Fibroblast of lung (primary cell): ENCODE results near the gene DHX57. TPM values are rescaled to one million over a fixed set of nuclear protein-coding genes. Genes with fewer than 3 reads are reported as not detected.

ENCODE experiments used
- DNase-seq, 2 donors: peaks; one replicate each; pipeline versions ENCODE4 v3.0.0 to v3.0.0-alpha.2; 2010; ENCODE audit warnings: low read depth in 2 of 2
- H2AFZ ChIP-seq: 2 replicates; pipeline ENCODE4 v1.5.1; 2012; ENCODE audit warnings: low read length, control low read depth, inconsistent platforms
- H3K27ac ChIP-seq: 2 replicates; pipeline ENCODE4 v1.5.1; 2011; ENCODE audit warnings: low read length, control low read depth; ENCODE audit not compliant: insufficient read depth
- H3K27me3 ChIP-seq: 2 replicates; pipeline ENCODE4 v1.5.1; 2011; ENCODE audit warnings: mild to moderate bottlenecking, low read length; ENCODE audit not compliant: control insufficient read depth, insufficient read depth
- H3K36me3 ChIP-seq: 2 replicates; pipeline ENCODE4 v1.5.1; 2011; ENCODE audit warnings: low read length; ENCODE audit not compliant: control insufficient read depth, insufficient read depth
- H3K4me1 ChIP-seq: 2 replicates; pipeline ENCODE4 v1.5.1; 2011; ENCODE audit warnings: low read length; ENCODE audit not compliant: control insufficient read depth, insufficient read depth; ENCODE audit errors: extremely low read depth
- H3K4me2 ChIP-seq: 2 replicates; pipeline ENCODE4 v1.5.1; 2011; ENCODE audit warnings: low read length, control low read depth; ENCODE audit not compliant: insufficient read depth; ENCODE audit errors: extremely low read depth
- H3K4me3 ChIP-seq, 4 experiments: fragments of 200-600 bp in 1 of 4; sonication (generic) in 1 of 4; replicated peaks in 1 of 4; 2 replicates each; pipeline ENCODE4 v1.5.1; 2011 to 2016; ENCODE audit warnings: low read length in 4 of 4, low read depth in 3 of 4, mild to moderate bottlenecking in 3 of 4, control low read depth in 2 of 4, inconsistent platforms in 1 of 4, mixed read lengths in 1 of 4; ENCODE audit not compliant: insufficient read depth in 1 of 4; ENCODE audit errors: control extremely low read depth in 1 of 4
- H3K79me2 ChIP-seq: 2 replicates; pipeline ENCODE4 v1.5.1; 2012; ENCODE audit warnings: mild to moderate bottlenecking, low read length, inconsistent platforms; ENCODE audit not compliant: control insufficient read depth, insufficient read depth
- H3K9ac ChIP-seq: 2 replicates; pipeline ENCODE4 v1.5.1; 2011; ENCODE audit warnings: mild to moderate bottlenecking, low read length, control low read depth; ENCODE audit not compliant: insufficient read depth
- H3K9me3 ChIP-seq: 2 replicates; pipeline ENCODE4 v1.5.1; 2012; ENCODE audit warnings: low read depth, low read length; ENCODE audit not compliant: control insufficient read depth, insufficient read depth
- H4K20me1 ChIP-seq: 2 replicates; pipeline ENCODE4 v1.5.1; 2011; ENCODE audit warnings: low read length; ENCODE audit not compliant: control insufficient read depth, insufficient read depth; ENCODE audit errors: extremely low read depth
- CTCF ChIP-seq, 2 donors: IDR thresholded peaks in 1 of 2; conservative IDR thresholded peaks in 1 of 2; 1 replicate in 1 of 2; 2 replicates in 1 of 2; pipeline ENCODE4 v1.5.1; 2011 to 2012; ENCODE audit warnings: low read length in 2 of 2, control low read depth in 1 of 2, inconsistent platforms in 1 of 2, low read depth in 1 of 2, mild to moderate bottlenecking in 1 of 2
- EZH2 ChIP-seq: IDR thresholded peaks from 2 replicates; pipeline ENCODE4 v1.5.1; 2012; ENCODE audit warnings: low read length, control low read depth, mild to moderate bottlenecking; ENCODE audit errors: missing control alignments
- polyA plus RNA-seq, 2 donors: library from polyadenylated mRNA; depleted of rRNA in 1 of 2; stranded (reverse) in 1 of 2; unstranded in 1 of 2; fragments of >200 nt; gene quantifications; 2 replicates each; pipeline ENCODE4 v1.2.1, GENCODE V29; 2011 to 2012; ENCODE audit warnings: missing spikeins in 1 of 2
- total RNA-seq: library from RNA; depleted of rRNA; stranded (reverse); fragments of >200 nt; gene quantifications from 2 replicates; pipeline ENCODE4 v1.2.1, GENCODE V29; 2014

Gene DHX57
- total and polyA plus RNA-seq, 2 donors (not counting 1 experiment from before 2014, with no cell fraction given) = 18.5 to 23.5 TPM

GRCh38 chr2:38791744-38792143 is 84.0 kb downstream of the DHX57 start:
- H3K4me2 ChIP-seq = no peak overlapping the region
- no peaks in the 10 kb centered on the region for H3K79me2 ChIP-seq
- no peaks in the 10 kb centered on the region for H3K36me3 ChIP-seq
- no peak for TF ChIP-seq EZH2
- TF ChIP-seq CTCF (conservative IDR thresholded peaks at IDR 0.05 in 1 of 2, IDR thresholded peaks at IDR 0.05 in 1 of 2; ENCODE audit: low read depth in 1 of 2, low read length in 2 of 2) = no peak
- no peak overlapping the region for H2AFZ ChIP-seq
- no peaks in the 10 kb centered on the region for H4K20me1 ChIP-seq
- H3K27ac ChIP-seq = no peak overlapping the region
- no peaks in the 10 kb centered on the region for H3K27me3 ChIP-seq
- H3K4me3 ChIP-seq = no peak overlapping the region
- H3K9ac ChIP-seq = no peak overlapping the region
- no peaks in the 10 kb centered on the region for H3K4me1 ChIP-seq
- no peak for DNase-seq
- no peaks in the 10 kb centered on the region for H3K9me3 ChIP-seq

GRCh38 chr2:38789691-38790090 is 86.0 kb downstream of the DHX57 start:
- H3K9ac ChIP-seq = no peak overlapping the region
- no peak for TF ChIP-seq CTCF (conservative IDR thresholded peaks at IDR 0.05 in 1 of 2, IDR thresholded peaks at IDR 0.05 in 1 of 2; ENCODE audit: low read depth in 1 of 2, low read length in 2 of 2)
- no peak for TF ChIP-seq EZH2
- no peaks in the 10 kb centered on the region for H4K20me1 ChIP-seq
- no peaks in the 10 kb centered on the region for H3K27me3 ChIP-seq
- no peaks in the 10 kb centered on the region for H3K9me3 ChIP-seq
- no peak overlapping the region for H3K27ac ChIP-seq
- H3K36me3 ChIP-seq = no peaks in the 10 kb centered on the region
- no peak overlapping the region for H3K4me3 ChIP-seq
- H2AFZ ChIP-seq = no peak overlapping the region
- no peak overlapping the region for H3K4me2 ChIP-seq
- no peaks in the 10 kb centered on the region for H3K4me1 ChIP-seq
- H3K79me2 ChIP-seq = no peaks in the 10 kb centered on the region
- DNase-seq = no peak

GRCh38 chr2:38788306-38788705 is 87.4 kb downstream of the DHX57 start:
- Histone ChIP-seq H3K36me3 (no peaks in the 10 kb centered on the region), H3K9me3 (no peaks in the 10 kb centered on the region), H3K27ac (no peak overlapping the region), H3K79me2 (no peaks in the 10 kb centered on the region), H3K27me3 (no peaks in the 10 kb centered on the region), H4K20me1 (no peaks in the 10 kb centered on the region), H2AFZ (no peak overlapping the region), H3K9ac (no peak overlapping the region), H3K4me1 (no peaks in the 10 kb centered on the region), H3K4me3 (no peak overlapping the region), H3K4me2 (no peak overlapping the region)
- TF ChIP-seq EZH2 (no peak), CTCF (conservative IDR thresholded peaks at IDR 0.05 in 1 of 2, IDR thresholded peaks at IDR 0.05 in 1 of 2; ENCODE audit: low read depth in 1 of 2, low read length in 2 of 2) (no peak)
- no peak for DNase-seq
